Thoracic aorta (tissue), 2 donors: Measurements from ENCODE around the gene HSBP1L1. TPM values are rescaled to one million over a fixed set of nuclear protein-coding genes. Genes with fewer than 3 reads are reported as not detected.

ENCODE experiments used
- ATAC-seq: fragments of 150-250 bp; one replicate; pipeline ENCODE4 v1.8.0; 2017; ENCODE audit warnings: low read depth; ENCODE audit not compliant: insufficient number of reproducible peaks, low FRiP score
- DNase-seq: peaks from one replicate; pipeline ENCODE4 v3.0.0-alpha.2; 2020; ENCODE audit warnings: low spot score
- H3K27ac ChIP-seq, 2 donors: fragments of 200-600 bp; sonication (generic); 1 replicate in 1 of 2; 2 replicates in 1 of 2; pipeline ENCODE4 v1.5.1; 2016; ENCODE audit warnings: mild to moderate bottlenecking in 2 of 2, moderate library complexity in 2 of 2
- H3K27me3 ChIP-seq: fragments of 200-600 bp; sonication (generic); replicated peaks from 2 replicates; pipeline ENCODE4 v1.6.0; 2016; ENCODE audit warnings: mild to moderate bottlenecking; ENCODE audit not compliant: insufficient read depth
- H3K36me3 ChIP-seq: fragments of 200-600 bp; sonication (generic); one replicate; pipeline ENCODE4 v1.5.1; 2016
- H3K4me1 ChIP-seq, 2 donors: fragments of 200-600 bp; sonication (generic); 1 replicate in 1 of 2; 2 replicates in 1 of 2; pipeline versions ENCODE4 v1.5.1 to v1.6.0; 2016; ENCODE audit warnings: low read depth in 2 of 2, mild to moderate bottlenecking in 1 of 2; ENCODE audit not compliant: control insufficient read depth in 1 of 2
- H3K4me3 ChIP-seq: fragments of 200-600 bp; sonication (generic); 2 replicates; pipeline ENCODE4 v1.5.1; 2016; ENCODE audit warnings: mild to moderate bottlenecking
- H3K9me3 ChIP-seq: fragments of 200-600 bp; sonication (generic); 2 replicates; pipeline ENCODE4 v1.5.1; 2016
- CTCF ChIP-seq: fragments of 200-600 bp; sonication (generic); IDR thresholded peaks from one replicate; pipeline ENCODE4 v1.5.1; 2019; ENCODE audit warnings: antibody characterized with exemption
- total RNA-seq, 2 donors: library from RNA; depleted of rRNA; stranded (reverse); fragments of >200 nt; gene quantifications; one replicate each; pipeline versions ENCODE4 v1.1.0 to v1.2.3, GENCODE V29; 2016

Gene HSBP1L1
- total RNA-seq, 2 donors from 2014 or later, result 8.5 to 11.6 TPM

DNA sequence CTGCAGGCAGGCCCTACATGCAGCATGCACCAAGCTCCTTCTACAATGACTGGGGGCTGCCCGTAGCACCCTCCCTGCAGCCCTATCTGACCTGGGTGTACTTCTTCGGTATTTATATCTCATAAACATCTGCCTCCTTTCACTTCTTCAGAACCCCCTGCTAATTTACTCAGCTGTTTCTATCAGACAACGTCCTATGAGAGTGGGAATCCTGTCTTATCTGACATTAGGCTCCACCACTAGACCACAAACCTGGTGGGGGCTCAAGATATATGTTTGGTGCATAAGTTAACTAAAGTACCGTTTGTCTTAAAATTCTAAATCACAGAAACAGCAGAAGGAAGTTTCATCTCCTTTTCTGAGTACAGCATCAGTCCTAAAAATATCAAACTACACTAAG is 10.6 kb downstream of the HSBP1L1 start:
- ATAC-seq, result no peak
- no peak for TF ChIP-seq CTCF
- no peaks in the 10 kb centered on the region for H3K27me3 ChIP-seq
- no peak overlapping the region for H3K4me3 ChIP-seq
- no peak overlapping the region for H3K27ac ChIP-seq
- DNase-seq, result no peak
- peaks cover 10% of the 10 kb centered on the region for H3K36me3 ChIP-seq
- peaks cover 0 to 8% of the 10 kb centered on the region in 2 donors for H3K4me1 ChIP-seq
- H3K9me3 ChIP-seq, result no peaks in the 10 kb centered on the region

DNA sequence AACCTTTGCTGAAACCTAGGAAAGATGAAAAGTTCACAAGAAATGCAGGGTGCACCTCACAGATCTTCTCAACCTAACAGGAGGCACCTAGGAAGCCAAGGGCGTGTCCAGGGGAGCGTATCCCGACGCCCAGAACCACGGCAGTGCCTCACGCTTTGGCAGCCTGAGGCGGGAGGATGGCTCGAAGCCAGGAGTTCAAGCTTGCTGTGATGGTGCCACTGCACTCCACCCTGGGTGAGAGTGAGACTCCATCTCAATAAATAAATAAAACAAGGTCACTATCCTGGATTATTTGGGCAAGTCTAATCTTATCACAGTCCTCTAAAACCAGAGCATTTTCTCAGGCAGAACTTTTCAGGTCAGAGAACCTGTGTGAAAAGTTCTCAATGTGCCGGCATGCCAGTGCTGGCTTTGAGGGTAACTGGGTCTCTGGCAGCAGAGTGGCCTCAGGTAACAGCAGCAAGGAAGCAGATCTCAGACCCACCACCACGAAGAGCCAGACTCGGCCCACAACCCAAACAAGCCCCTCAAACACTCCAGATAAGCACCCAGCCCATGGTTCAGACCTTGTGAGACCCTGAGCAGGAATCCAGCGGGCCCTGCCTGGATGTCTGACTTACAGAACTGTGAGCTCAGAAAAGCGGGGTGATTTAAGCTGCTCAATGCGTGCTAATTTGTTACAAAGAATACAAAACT is 11.7 kb downstream of the HSBP1L1 start:
- H3K27me3 ChIP-seq, result no peaks in the 10 kb centered on the region
- H3K9me3 ChIP-seq, result no peaks in the 10 kb centered on the region
- H3K27ac ChIP-seq, result no peak overlapping the region
- peaks cover 0 to 8% of the 10 kb centered on the region in 2 donors for H3K4me1 ChIP-seq
- no peak overlapping the region for H3K4me3 ChIP-seq
- H3K36me3 ChIP-seq, result peaks cover 10% of the 10 kb centered on the region
- TF ChIP-seq CTCF, result no peak
- ATAC-seq, result no peak
- DNase-seq, result no peak

GRCh38 chr18:79979843-79980242 is 15.4 kb downstream of the HSBP1L1 start:
- no peak overlapping the region for H3K27ac ChIP-seq
- H3K36me3 ChIP-seq, result no peaks in the 10 kb centered on the region
- no peak for DNase-seq
- H3K4me3 ChIP-seq, result no peak overlapping the region
- no peaks in the 10 kb centered on the region for H3K27me3 ChIP-seq
- ATAC-seq, result no peak
- no peaks in the 10 kb centered on the region for H3K9me3 ChIP-seq
- H3K4me1 ChIP-seq, result peaks cover 0 to 16% of the 10 kb centered on the region in 2 donors
- TF ChIP-seq CTCF, result no peak

GRCh38 chr18:79980585-79980984 is 16.1 kb downstream of the HSBP1L1 start:
- no peak for TF ChIP-seq CTCF
- Histone ChIP-seq H3K4me1 (peaks cover 0 to 16% of the 10 kb centered on the region in 2 donors), H3K27me3 (no peaks in the 10 kb centered on the region), H3K9me3 (no peaks in the 10 kb centered on the region), H3K4me3 (no peak overlapping the region), H3K27ac (no peak overlapping the region), H3K36me3 (no peaks in the 10 kb centered on the region)
- no peak for ATAC-seq
- no peak for DNase-seq

GRCh38 chr18:79982736-79983135 is 18.3 kb downstream of the HSBP1L1 start:
- ATAC-seq (no peak), DNase-seq (no peak)
- no peaks in the 10 kb centered on the region for H3K27me3 ChIP-seq
- H3K4me3 ChIP-seq, result no peak overlapping the region
- no peaks in the 10 kb centered on the region for H3K9me3 ChIP-seq
- TF ChIP-seq CTCF, result no peak
- peaks cover 12 to 33% of the 10 kb centered on the region in 2 donors for H3K4me1 ChIP-seq
- no peak overlapping the region for H3K27ac ChIP-seq
- H3K36me3 ChIP-seq, result no peaks in the 10 kb centered on the region
